HG02852 (cell line): ENCODE results near the gene YAE1.
A peak's percentile ranks its signal among the peaks of the same experiment; 100 is the strongest.

Experiments
- ATAC-seq: cut with Tn5 transposase; IDR thresholded peaks from one replicate; pipeline ENCODE4 v1.9.1; 2021; ENCODE audit warnings: mild to moderate bottlenecking, moderate library complexity; ENCODE audit not compliant: unreplicated experiment

YAE1 gene

GRCh38 chr7:39554583-39555165 lies 11.5 kb upstream of the YAE1 start:
- no peak for ATAC-seq

GRCh38 chr7:39557222-39557621 lies 9.0 kb upstream of the YAE1 start:
- no peak for ATAC-seq

- no peak for ATAC-seq
These were observed 8.3 kb upstream of the YAE1 start for GRCh38 chr7:39557911-39558310.

- no peak for ATAC-seq
These were observed 5.8 kb upstream of the YAE1 start for GRCh38 chr7:39560408-39560807.

GRCh38 chr7:39560997-39561396 lies 5.2 kb upstream of the YAE1 start:
- ATAC-seq: no peak

GRCh38 chr7:39565538-39565937 lies 666 bp upstream of the YAE1 start:
- no peak for ATAC-seq

- ATAC-seq: no peak
These were observed 1.1 kb downstream of the YAE1 start for GRCh38 chr7:39567294-39567693.

GRCh38 chr7:39574673-39575349 lies 8.6 kb downstream of the YAE1 start:
- ATAC-seq: no peak

- ATAC-seq: no peak
These were observed 11.1 kb downstream of the YAE1 start for GRCh38 chr7:39577229-39577874.

- peak; percentile 97 for ATAC-seq
These were observed 14.1 kb downstream of the YAE1 start for GRCh38 chr7:39580149-39580874.

- no peak for ATAC-seq
These were observed 16.3 kb downstream of the YAE1 start for GRCh38 chr7:39582536-39582935.

- ATAC-seq: no peak
These were observed 17.3 kb downstream of the YAE1 start for GRCh38 chr7:39583539-39583938.

- no peak for ATAC-seq
These were observed 21.2 kb downstream of the YAE1 start for GRCh38 chr7:39587393-39587792.

GRCh38 chr7:39588416-39588815 lies 22.2 kb downstream of the YAE1 start:
- ATAC-seq: no peak

GRCh38 chr7:39589323-39590111 lies 23.3 kb downstream of the YAE1 start:
- ATAC-seq: peak; percentile 97

GRCh38 chr7:39592586-39592985 lies 26.4 kb downstream of the YAE1 start:
- no peak for ATAC-seq

GRCh38 chr7:39594988-39595620 lies 28.9 kb downstream of the YAE1 start:
- no peak for ATAC-seq

- ATAC-seq: no peak
These were observed 36.1 kb downstream of the YAE1 start for GRCh38 chr7:39602351-39602750.

GRCh38 chr7:39603924-39604323 lies 37.7 kb downstream of the YAE1 start:
- no peak for ATAC-seq

- ATAC-seq: no peak
These were observed 38.9 kb downstream of the YAE1 start for GRCh38 chr7:39605087-39605486.
